Measurements from ENCODE around the gene NIPSNAP3A. TPM values are rescaled to one million over a fixed set of nuclear protein-coding genes. Genes with fewer than 3 reads are reported as not detected.
A peak's percentile ranks its signal among the peaks of the same experiment; 100 is the strongest.
"Not testable (repeated sequence)": the region's sequence is repeated elsewhere in the genome, so short reads cannot be mapped to it uniquely, and the experiment has no call there.

NIPSNAP3A gene
- 10 to 100 TPM; 19.0 to 33.3 (median 29.7) TPM for total RNA-seq

- DNase-seq (ENCODE audit: extremely low spot score), result peak; percentile 95
- intact Hi-C loops (cut with DNase I), result loop anchor here (10.0 kb wide), 1 partner anchor 653 kb away; the partner anchor contains the start of gene SMC2
- 0% methylated on average over 7 of the region's 71 CpGs for whole genome bisulfite sequencing
- Histone ChIP-seq H3K36me3 (peaks cover 0 to 17% (median 8%) of the 10 kb centered on the region in 4 donors), H3K4me3 (peak within 1 kb of the TSS; percentile 65 to 98 (median 84)), H3K27me3 (no peaks in the 10 kb centered on the region), H3K4me1 (peaks cover 11 to 23% (median 19%) of the 10 kb centered on the region in 4 donors), H3K27ac (replicated peaks in 1 of 4) (peak within 1 kb of the TSS; percentile 81 to 95 (median 92)), H3K9me3 (no peaks in the 10 kb centered on the region)
- TF ChIP-seq POLR2AphosphoS5 (IDR thresholded peaks at IDR 0.05) (peak; percentile 56 to 79), CTCF (IDR thresholded peaks at IDR 0.05) (no peak)
Measured at GRCh38 chr9:104747565-104748358, at the start of gene NIPSNAP3A. Gene NIPSNAP3A (plus strand): TSS chr9:104747683. CDS start chr9:104747793, 110 bp downstream.

- Histone ChIP-seq H3K27ac (replicated peaks in 1 of 4) (no peak overlapping the region), H3K36me3 (no peaks in the 10 kb centered on the region), H3K9me3 (no peaks in the 10 kb centered on the region), H3K4me3 (no peak overlapping the region), H3K27me3 (no peaks in the 10 kb centered on the region), H3K4me1 (no peaks in the 10 kb centered on the region)
- TF ChIP-seq CTCF (IDR thresholded peaks at IDR 0.05) (no peak), EP300 (IDR thresholded peaks at IDR 0.05) (no peak), POLR2A (IDR thresholded peaks at IDR 0.05; ENCODE audit: low read depth) (no peak), POLR2AphosphoS5 (IDR thresholded peaks at IDR 0.05) (no peak)
- no peak for DNase-seq (ENCODE audit: extremely low spot score)
- intact Hi-C loops (cut with DNase I), result no loop called here
- 84% methylated on average over 3 of the region's 3 CpGs for WGBS
Measured at GRCh38 chr9:104700306-104700705, 47.2 kb upstream of the NIPSNAP3A start.

GRCh38 chr9:104708737-104709136 is 38.7 kb upstream of the NIPSNAP3A start:
- DNase-seq (ENCODE audit: extremely low spot score); H3K27me3 ChIP-seq; H3K4me1 ChIP-seq; H3K36me3 ChIP-seq; H3K9me3 ChIP-seq; H3K27ac ChIP-seq (replicated peaks in 1 of 4); H3K4me3 ChIP-seq; intact Hi-C loops (cut with DNase I): not testable (repeated sequence)
- WGBS, result 39% methylated on average over 1 of the region's 1 CpG

- no peaks in the 10 kb centered on the region for H3K27me3 ChIP-seq
- DNase-seq (ENCODE audit: extremely low spot score), result no peak
- H3K4me1 ChIP-seq, result no peaks in the 10 kb centered on the region
- TF ChIP-seq EP300 (IDR thresholded peaks at IDR 0.05) (no peak), POLR2AphosphoS5 (IDR thresholded peaks at IDR 0.05) (no peak), CTCF (IDR thresholded peaks at IDR 0.05) (no peak), POLR2A (IDR thresholded peaks at IDR 0.05; ENCODE audit: low read depth) (no peak)
- WGBS, result 73% methylated on average over 4 of the region's 4 CpGs
- H3K4me3 ChIP-seq, result no peak overlapping the region
- intact Hi-C loops (cut with DNase I), result no loop called here
- H3K27ac ChIP-seq (replicated peaks in 1 of 4), result no peak overlapping the region
- no peaks in the 10 kb centered on the region for H3K9me3 ChIP-seq
- no peaks in the 10 kb centered on the region for H3K36me3 ChIP-seq
Measured at GRCh38 chr9:104711604-104712003, 35.9 kb upstream of the NIPSNAP3A start.

GRCh38 chr9:104725014-104725413 is 22.5 kb upstream of the NIPSNAP3A start:
- WGBS, result 86% methylated on average over 5 of the region's 5 CpGs
- intact Hi-C loops (cut with DNase I), result no loop called here
- no peak overlapping the region for H3K4me3 ChIP-seq

More at GRCh38 chr9:104725014-104725413, 22.5 kb upstream of the NIPSNAP3A start:
- Histone ChIP-seq H3K4me1 (no peaks in the 10 kb centered on the region), H3K9me3 (no peaks in the 10 kb centered on the region), H3K27me3 (no peaks in the 10 kb centered on the region), H3K36me3 (no peaks in the 10 kb centered on the region), H3K27ac (replicated peaks in 1 of 4) (no peak overlapping the region)
- TF ChIP-seq POLR2A (IDR thresholded peaks at IDR 0.05; ENCODE audit: low read depth), result no peak
- TF ChIP-seq POLR2AphosphoS5 (IDR thresholded peaks at IDR 0.05), result no peak
- no peak for TF ChIP-seq EP300 (IDR thresholded peaks at IDR 0.05)
- TF ChIP-seq CTCF (IDR thresholded peaks at IDR 0.05), result no peak
- DNase-seq (ENCODE audit: extremely low spot score), result no peak

All from esophagus muscularis mucosa (tissue), 4 donors.